Kidney (tissue), 13 donors: Measurements from ENCODE around the gene LOC101059915.
A peak's percentile ranks its signal among the peaks of the same experiment; 100 is the strongest.

Experiments used
- DNase-seq, 5 donors: peaks; one replicate each; pipeline ENCODE4 v3.0.0-alpha.2; 2013 to 2020
- FAIRE-seq: peaks from 2 replicates; lab custom pipeline; 2012; peaks lifted over from hg19 to GRCh38; lab: Jason Lieb, UNC
- H3K27ac ChIP-seq, 2 donors: one replicate each; pipeline ENCODE4 v1.7.0; 2013; ENCODE audit warnings: low read depth in 2 of 2, low read length in 2 of 2, inconsistent platforms in 1 of 2
- H3K27me3 ChIP-seq: one replicate; pipeline ENCODE4 v1.7.1; 2013; ENCODE audit warnings: low read length, inconsistent platforms; ENCODE audit not compliant: control insufficient read depth, insufficient read depth
- H3K36me3 ChIP-seq, 3 donors: one replicate each; pipeline versions ENCODE4 v1.7.0 to v1.7.1; 2013; ENCODE audit warnings: low read length in 3 of 3, control low read depth in 1 of 3, inconsistent platforms in 1 of 3; ENCODE audit not compliant: insufficient read depth in 3 of 3, control insufficient read depth in 2 of 3
- H3K4me1 ChIP-seq, 3 donors: one replicate each; pipeline versions ENCODE4 v1.7.0 to v1.7.1; 2013; ENCODE audit warnings: low read length in 3 of 3, inconsistent platforms in 1 of 3, low read depth in 1 of 3; ENCODE audit not compliant: control insufficient read depth in 2 of 3, insufficient read depth in 2 of 3
- H3K4me3 ChIP-seq, 3 donors: one replicate each; pipeline versions ENCODE4 v1.7.0 to v1.8.1; 2013; ENCODE audit warnings: low read length in 3 of 3, control low read depth in 1 of 3, inconsistent platforms in 1 of 3
- H3K9ac ChIP-seq, 3 donors: one replicate each; pipeline versions ENCODE4 v1.7.0 to v1.7.1; 2013; ENCODE audit warnings: low read length in 3 of 3, control low read depth in 1 of 3, inconsistent platforms in 1 of 3
- H3K9me3 ChIP-seq, 3 donors: one replicate each; pipeline versions ENCODE4 v1.7.0 to v1.7.1; 2013; ENCODE audit warnings: low read length in 3 of 3, control low read depth in 1 of 3, inconsistent platforms in 1 of 3; ENCODE audit not compliant: control insufficient read depth in 2 of 3, insufficient read depth in 1 of 3
- intact Hi-C: fragments of 100-400 bp; cut with DNase I; formaldehyde crosslinking; loops from one replicate; pipeline ENCODE4 v1.11.1; 2022
- TF ChIP-seq, protein P1 (sequence below): IDR thresholded peaks from 3 replicates; pipeline ENCODE4 v1.5.1; 2012; ENCODE audit warnings: mild to moderate bottlenecking, moderate library complexity, borderline replicate concordance; ENCODE audit not compliant: insufficient read depth; ENCODE audit errors: extremely low read depth
- donor health status: control.
- donor health status: control.
- donor health status: control.
- donor health status: control.
- donor health status: control.
- donor health status: DM: yes; HTN: yes; CAD: no.
- donor health status: Normal renal cell carcinoma (clear cell type).

Gene LOC101059915

DNA sequence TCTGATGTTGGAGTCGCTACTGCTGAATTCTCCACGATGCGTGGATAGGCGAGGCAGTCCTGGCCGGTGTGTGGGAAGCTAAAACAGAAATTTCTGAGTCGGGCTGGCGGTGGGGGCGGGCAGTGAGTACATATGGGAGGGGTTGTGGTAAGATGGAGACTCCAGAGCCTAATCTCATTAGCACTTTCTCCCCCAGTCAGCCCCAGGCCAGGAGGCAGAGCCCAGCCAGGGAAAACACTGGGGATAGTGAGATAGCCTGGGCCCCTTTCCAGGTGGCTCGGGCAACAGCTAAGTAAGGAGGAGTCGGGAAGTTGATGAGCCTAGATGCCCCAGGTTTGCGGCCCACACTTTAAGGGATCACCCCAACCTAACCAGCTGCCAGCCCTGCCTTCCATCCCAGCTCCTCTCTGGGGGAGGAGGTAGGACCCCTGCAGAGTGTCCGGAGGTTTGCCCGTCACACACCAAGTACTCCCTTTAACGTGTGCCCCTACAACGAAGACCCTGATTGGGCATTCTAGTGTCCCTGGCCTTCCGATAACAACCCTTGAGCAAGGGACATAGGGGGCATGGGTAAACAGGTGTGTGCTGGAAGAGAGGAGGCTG lies 2.4 kb upstream of the LOC101059915 start:
- DNase-seq (no peak), FAIRE-seq (no peak)
- no peak overlapping the region for H3K9ac ChIP-seq
- no peaks in the 10 kb centered on the region for H3K27me3 ChIP-seq
- H3K9me3 ChIP-seq, result no peaks in the 10 kb centered on the region
- H3K36me3 ChIP-seq, result no peaks in the 10 kb centered on the region
- intact Hi-C loops, result no loop called here
- no peaks in the 10 kb centered on the region for H3K4me1 ChIP-seq
- H3K27ac ChIP-seq, result no peak overlapping the region
- TF ChIP-seq, protein P1, sequence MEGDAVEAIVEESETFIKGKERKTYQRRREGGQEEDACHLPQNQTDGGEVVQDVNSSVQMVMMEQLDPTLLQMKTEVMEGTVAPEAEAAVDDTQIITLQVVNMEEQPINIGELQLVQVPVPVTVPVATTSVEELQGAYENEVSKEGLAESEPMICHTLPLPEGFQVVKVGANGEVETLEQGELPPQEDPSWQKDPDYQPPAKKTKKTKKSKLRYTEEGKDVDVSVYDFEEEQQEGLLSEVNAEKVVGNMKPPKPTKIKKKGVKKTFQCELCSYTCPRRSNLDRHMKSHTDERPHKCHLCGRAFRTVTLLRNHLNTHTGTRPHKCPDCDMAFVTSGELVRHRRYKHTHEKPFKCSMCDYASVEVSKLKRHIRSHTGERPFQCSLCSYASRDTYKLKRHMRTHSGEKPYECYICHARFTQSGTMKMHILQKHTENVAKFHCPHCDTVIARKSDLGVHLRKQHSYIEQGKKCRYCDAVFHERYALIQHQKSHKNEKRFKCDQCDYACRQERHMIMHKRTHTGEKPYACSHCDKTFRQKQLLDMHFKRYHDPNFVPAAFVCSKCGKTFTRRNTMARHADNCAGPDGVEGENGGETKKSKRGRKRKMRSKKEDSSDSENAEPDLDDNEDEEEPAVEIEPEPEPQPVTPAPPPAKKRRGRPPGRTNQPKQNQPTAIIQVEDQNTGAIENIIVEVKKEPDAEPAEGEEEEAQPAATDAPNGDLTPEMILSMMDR, result no peak
- no peak overlapping the region for H3K4me3 ChIP-seq

DNA sequence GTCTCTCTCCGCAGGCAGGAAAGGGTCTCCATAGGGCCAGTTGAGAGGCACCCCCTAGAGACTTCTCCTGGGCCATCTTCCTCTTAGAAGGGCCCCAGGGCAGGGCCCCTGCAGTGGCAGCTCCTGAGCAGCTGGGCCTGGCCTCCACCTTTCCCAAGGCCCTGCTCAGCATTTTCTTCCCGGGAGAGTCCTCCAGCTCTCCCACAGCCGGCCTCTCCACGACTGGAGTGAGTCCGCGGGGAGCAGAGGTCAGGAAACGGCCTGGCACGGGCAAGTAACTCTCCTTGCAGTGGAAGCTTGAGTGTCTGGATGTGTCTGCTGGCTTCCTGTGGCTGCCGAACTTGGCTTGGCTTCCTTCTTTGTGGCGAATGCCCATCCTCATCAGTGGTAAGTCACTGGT lies 1.6 kb upstream of the LOC101059915 start:
- H3K4me3 ChIP-seq, result no peak overlapping the region

DNA sequence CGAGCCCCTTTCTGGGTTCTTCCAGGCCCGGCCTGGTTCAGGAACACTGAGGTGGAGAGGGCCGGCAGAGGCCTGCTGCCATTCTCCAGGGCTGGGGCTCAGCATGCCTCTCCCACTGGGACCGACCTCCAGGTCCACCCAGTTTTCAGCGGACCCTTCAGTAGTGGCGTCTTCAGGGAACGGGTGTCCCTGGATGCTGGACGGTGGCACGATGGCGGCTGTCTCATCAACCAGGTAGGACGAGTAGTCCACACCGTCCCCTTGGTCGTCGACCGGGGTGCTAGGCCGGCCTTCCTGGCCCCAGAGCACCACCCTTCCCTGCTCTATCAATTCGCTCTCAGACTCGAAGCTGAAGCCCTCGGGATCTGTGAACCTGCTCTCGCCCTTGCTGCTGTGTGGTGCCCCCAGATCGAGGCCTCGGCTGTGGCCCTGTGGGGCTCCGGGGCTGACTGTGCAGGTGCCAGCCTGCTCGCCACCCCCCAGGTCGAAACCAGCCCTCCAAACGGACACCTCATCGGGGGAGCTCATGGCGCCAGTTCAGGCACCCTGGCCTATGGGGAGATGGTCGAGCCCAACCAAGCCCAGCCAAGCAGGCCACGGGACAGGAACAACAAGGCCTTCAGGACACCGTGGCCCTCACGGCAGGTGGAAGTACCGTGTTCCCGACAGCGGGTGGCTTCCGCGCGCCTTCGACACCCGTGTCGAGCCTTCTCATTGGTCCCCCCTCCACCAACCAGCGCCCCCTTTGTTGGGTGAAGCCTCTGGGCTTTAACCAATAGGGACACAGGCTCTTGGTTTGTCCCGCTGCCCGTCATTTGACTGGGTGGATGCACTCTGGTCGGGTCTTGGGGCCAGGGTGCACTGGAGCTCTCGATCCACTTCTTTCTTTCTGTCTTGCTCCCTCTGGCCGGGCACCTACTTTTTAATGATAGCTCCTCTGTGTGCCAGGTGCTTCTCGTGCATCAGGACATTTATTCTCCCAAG lies 814 bp upstream of the LOC101059915 start:
- TF ChIP-seq, protein P1, result no peak
- H3K4me3 ChIP-seq, result no peak overlapping the region
- H3K27ac ChIP-seq, result no peak overlapping the region
- no peaks in the 10 kb centered on the region for H3K36me3 ChIP-seq
- no peaks in the 10 kb centered on the region for H3K9me3 ChIP-seq
- no peaks in the 10 kb centered on the region for H3K27me3 ChIP-seq
- intact Hi-C loops, result no loop called here
- H3K9ac ChIP-seq, result no peak overlapping the region
- FAIRE-seq (no peak), DNase-seq (peak in 1 of 5 donors; percentile 75)
- no peaks in the 10 kb centered on the region for H3K4me1 ChIP-seq

More for the DNA sequence above, 1.6 kb upstream of the LOC101059915 start:
- Histone ChIP-seq H3K36me3 (no peaks in the 10 kb centered on the region), H3K27me3 (no peaks in the 10 kb centered on the region), H3K9ac (no peak overlapping the region), H3K4me1 (no peaks in the 10 kb centered on the region), H3K9me3 (no peaks in the 10 kb centered on the region), H3K27ac (no peak overlapping the region)
- DNase-seq, result peak in 1 of 5 donors; percentile 42
- FAIRE-seq, result no peak
- TF ChIP-seq, protein P1, result no peak
- intact Hi-C loops, result no loop called here
